GM23338 (cell line): ENCODE measurements around the gene PARVB. TPM values are rescaled to one million over a fixed set of nuclear protein-coding genes. Genes with fewer than 3 reads are reported as not detected.

ENCODE experiments used
- ATAC-seq: fragments of 200-7000 bp; cut with Tn5 transposase; 3 replicates; pipeline ENCODE4 v1.9.1; 2020
- DNase-seq: peaks from one replicate; pipeline ENCODE4 v3.0.0-alpha.2; 2015; ENCODE audit warnings: low spot score
- H2AFZ ChIP-seq: fragments of 200-600 bp; sonication (generic); 2 replicates; pipeline ENCODE4 v1.8.0; 2016; ENCODE audit warnings: antibody characterized with exemption, mild to moderate bottlenecking, moderate library complexity
- H3F3A ChIP-seq: fragments of 200-600 bp; sonication (generic); replicated peaks from 2 replicates; pipeline ENCODE4 v1.8.0; 2017; ENCODE audit warnings: antibody characterized with exemption, mixed run types, low read depth
- H3K27ac ChIP-seq: fragments of 200-600 bp; sonication (generic); 2 replicates; pipeline ENCODE4 v1.6.1; 2016; ENCODE audit warnings: low read depth
- H3K27me3 ChIP-seq: fragments of 200-600 bp; sonication (generic); 2 replicates; pipeline ENCODE4 v1.8.0; 2016; ENCODE audit warnings: mild to moderate bottlenecking, mixed run types, moderate library complexity; ENCODE audit not compliant: insufficient read depth
- H3K36me3 ChIP-seq: fragments of 200-600 bp; sonication (generic); 2 replicates; pipeline ENCODE4 v1.8.0; 2016; ENCODE audit warnings: mild to moderate bottlenecking; ENCODE audit not compliant: insufficient read depth
- H3K4me1 ChIP-seq: fragments of 200-600 bp; sonication (generic); 2 replicates; pipeline ENCODE4 v1.8.0; 2016; ENCODE audit warnings: mild to moderate bottlenecking, moderate library complexity; ENCODE audit not compliant: insufficient read depth
- H3K4me2 ChIP-seq: fragments of 200-600 bp; sonication (generic); 2 replicates; pipeline ENCODE4 v1.7.1; 2017; ENCODE audit warnings: mixed run types
- H3K4me3 ChIP-seq: fragments of 200-600 bp; sonication (generic); 2 replicates; pipeline ENCODE4 v1.6.1; 2016; ENCODE audit warnings: mixed run types
- H3K79me2 ChIP-seq: fragments of 200-600 bp; sonication (generic); replicated peaks from 2 replicates; pipeline ENCODE4 v1.8.0; 2017; ENCODE audit warnings: mild to moderate bottlenecking; ENCODE audit not compliant: insufficient read depth
- H3K9me2 ChIP-seq: fragments of 200-600 bp; sonication (generic); 2 replicates; pipeline ENCODE4 v1.8.0; 2017; ENCODE audit not compliant: insufficient read depth
- H4K20me1 ChIP-seq: fragments of 200-600 bp; sonication (generic); replicated peaks from 2 replicates; pipeline ENCODE4 v1.8.0; 2017; ENCODE audit warnings: mild to moderate bottlenecking; ENCODE audit not compliant: insufficient read depth
- H3K27ac Mint-ChIP-seq: 2 replicates; pipeline ENCODE4 v1.8.0; 2020; ENCODE audit warnings: inconsistent platforms, mild to moderate bottlenecking, moderate library complexity, mixed read lengths
- H3K27me3 Mint-ChIP-seq: 3 replicates; pipeline ENCODE4 v1.8.0; 2022; ENCODE audit warnings: low read depth, mild to moderate bottlenecking, moderate library complexity, mixed read lengths, inconsistent platforms; ENCODE audit not compliant: insufficient read depth, poor library complexity
- H3K36me3 Mint-ChIP-seq: 3 replicates; pipeline ENCODE4 v1.8.0; 2021; ENCODE audit warnings: low read depth, mild to moderate bottlenecking, inconsistent platforms, moderate library complexity, mixed read lengths
- H3K4me1 Mint-ChIP-seq: 3 replicates; pipeline ENCODE4 v1.8.0; 2020; ENCODE audit warnings: mild to moderate bottlenecking, inconsistent platforms, mixed read lengths
- H3K4me3 Mint-ChIP-seq: 3 replicates; pipeline ENCODE4 v1.8.0; 2021; ENCODE audit warnings: moderate library complexity, mild to moderate bottlenecking, inconsistent platforms, mixed read lengths
- H3K9me3 Mint-ChIP-seq: 3 replicates; pipeline ENCODE4 v1.8.0; 2020; ENCODE audit warnings: moderate library complexity, mild to moderate bottlenecking, inconsistent platforms, mixed read lengths
- CREB1 ChIP-seq: fragments of 250-450 bp; sonication (Bioruptor Pico); IDR thresholded peaks from 2 replicates; pipeline ENCODE4 v1.5.0; 2020; ENCODE audit warnings: low read depth, mild to moderate bottlenecking, moderate library complexity
- JUNB ChIP-seq: IDR thresholded peaks from one replicate; pipeline ENCODE4 v1.6.1; 2016; ENCODE audit warnings: antibody characterized with exemption; ENCODE audit not compliant: unreplicated experiment
- NANOG ChIP-seq: IDR thresholded peaks from 2 replicates; pipeline ENCODE4 v1.6.1; 2016; ENCODE audit warnings: antibody characterized with exemption, borderline replicate concordance
- POLR2AphosphoS5 ChIP-seq: IDR thresholded peaks from 2 replicates; pipeline ENCODE4 v1.6.1; 2016; ENCODE audit warnings: antibody characterized with exemption, low read depth
- STAT1 ChIP-seq: IDR thresholded peaks from one replicate; pipeline ENCODE4 v1.6.1; 2016; ENCODE audit warnings: antibody characterized with exemption; ENCODE audit not compliant: unreplicated experiment
- ZNF114 ChIP-seq: fragments of 250-450 bp; sonication (Bioruptor Pico); IDR thresholded peaks from 2 replicates; pipeline ENCODE4 v1.5.0; 2020; ENCODE audit warnings: mild to moderate bottlenecking, moderate library complexity
- ZNF331 ChIP-seq: fragments of 250-450 bp; sonication (Bioruptor Pico); IDR thresholded peaks from 2 replicates; pipeline ENCODE4 v1.5.0; 2020; ENCODE audit warnings: low read depth, mild to moderate bottlenecking, moderate library complexity
- polyA plus RNA-seq: library from polyadenylated mRNA; unstranded; fragments of >200 nt; fragmentation: Nextera tagmentation; extraction: Ambion mirVana; gene quantifications from 2 replicates; pipeline ENCODE4 v1.2.1, GENCODE V29; 2016
- total RNA-seq: library from RNA; depleted of rRNA; stranded (reverse); fragments of >200 nt; shearing (Covaris generic); gene quantifications from 2 replicates; pipeline ENCODE4 v1.2.3, GENCODE V29; 2014
- TF ChIP-seq, protein P1 (sequence below): fragments of 250-450 bp; sonication (Bioruptor Pico); IDR thresholded peaks from 2 replicates; pipeline ENCODE4 v1.5.0; 2020; ENCODE audit warnings: mild to moderate bottlenecking, moderate library complexity
- TF ChIP-seq, protein P2 (sequence below), 2 experiments: fragments of 200-600 bp in 1 of 2; sonication (generic) in 1 of 2; conservative IDR thresholded peaks; 2 replicates each; pipeline versions ENCODE4 v1.5.1 to v1.6.1; 2016 to 2017; ENCODE audit warnings: antibody characterized with exemption in 2 of 2, low read depth in 2 of 2, mild to moderate bottlenecking in 2 of 2, moderate library complexity in 1 of 2
- TF ChIP-seq, protein P3 (sequence below): IDR thresholded peaks from one replicate; pipeline ENCODE4 v1.6.1; 2018; ENCODE audit warnings: antibody characterized with exemption; ENCODE audit not compliant: unreplicated experiment

Gene PARVB
- total and polyA plus RNA-seq, 2 experiments from 2014 or later = 4.3 to 7.7 TPM

DNA sequence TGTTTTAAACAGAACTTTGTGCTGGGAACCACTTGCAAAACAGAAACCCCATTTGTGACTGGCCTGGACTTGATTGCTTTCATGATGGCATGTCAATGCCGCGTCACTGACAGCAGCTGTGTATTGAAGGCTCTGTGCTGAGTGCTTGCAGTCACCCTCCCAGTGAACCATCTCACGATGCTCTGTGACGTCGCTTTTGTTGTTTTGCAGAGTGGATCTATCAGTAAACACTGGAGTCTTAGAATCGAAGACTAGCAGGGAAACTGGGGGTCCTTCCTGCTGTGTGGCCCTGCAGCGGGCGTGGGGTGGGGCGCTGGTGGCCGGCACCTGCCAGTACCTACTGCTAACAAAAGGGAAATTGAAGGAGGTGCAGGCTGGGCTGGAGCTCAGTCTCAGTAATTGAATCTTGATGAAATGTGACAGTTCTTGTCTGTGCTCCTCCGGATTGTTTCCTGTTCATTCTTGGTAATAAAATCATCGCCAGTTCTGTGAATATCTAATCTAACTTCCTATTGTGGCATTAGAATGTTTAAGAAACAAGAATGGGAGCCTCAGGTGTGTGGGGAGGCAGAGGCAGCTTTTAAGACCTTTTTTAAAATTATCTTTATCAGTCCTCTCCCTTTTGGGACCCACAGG lies 106.1 kb downstream of the PARVB start:
- Mint-ChIP-seq H3K36me3 (peaks cover 29% of the 10 kb centered on the region), H3K9me3 (peaks cover 31% of the 10 kb centered on the region), H3K4me1 (peaks cover 20% of the 10 kb centered on the region), H3K4me3 (no peak overlapping the region), H3K27ac (no peak overlapping the region), H3K27me3 (peaks cover 12% of the 10 kb centered on the region)
- H3K27ac ChIP-seq = no peak overlapping the region
- H3K9me2 ChIP-seq = no peaks in the 10 kb centered on the region
- H3K79me2 ChIP-seq = no peaks in the 10 kb centered on the region
- DNase-seq = no peak
- no peak for TF ChIP-seq ZNF331 (CRISPR knock-in tag)
- TF ChIP-seq, protein P1, sequence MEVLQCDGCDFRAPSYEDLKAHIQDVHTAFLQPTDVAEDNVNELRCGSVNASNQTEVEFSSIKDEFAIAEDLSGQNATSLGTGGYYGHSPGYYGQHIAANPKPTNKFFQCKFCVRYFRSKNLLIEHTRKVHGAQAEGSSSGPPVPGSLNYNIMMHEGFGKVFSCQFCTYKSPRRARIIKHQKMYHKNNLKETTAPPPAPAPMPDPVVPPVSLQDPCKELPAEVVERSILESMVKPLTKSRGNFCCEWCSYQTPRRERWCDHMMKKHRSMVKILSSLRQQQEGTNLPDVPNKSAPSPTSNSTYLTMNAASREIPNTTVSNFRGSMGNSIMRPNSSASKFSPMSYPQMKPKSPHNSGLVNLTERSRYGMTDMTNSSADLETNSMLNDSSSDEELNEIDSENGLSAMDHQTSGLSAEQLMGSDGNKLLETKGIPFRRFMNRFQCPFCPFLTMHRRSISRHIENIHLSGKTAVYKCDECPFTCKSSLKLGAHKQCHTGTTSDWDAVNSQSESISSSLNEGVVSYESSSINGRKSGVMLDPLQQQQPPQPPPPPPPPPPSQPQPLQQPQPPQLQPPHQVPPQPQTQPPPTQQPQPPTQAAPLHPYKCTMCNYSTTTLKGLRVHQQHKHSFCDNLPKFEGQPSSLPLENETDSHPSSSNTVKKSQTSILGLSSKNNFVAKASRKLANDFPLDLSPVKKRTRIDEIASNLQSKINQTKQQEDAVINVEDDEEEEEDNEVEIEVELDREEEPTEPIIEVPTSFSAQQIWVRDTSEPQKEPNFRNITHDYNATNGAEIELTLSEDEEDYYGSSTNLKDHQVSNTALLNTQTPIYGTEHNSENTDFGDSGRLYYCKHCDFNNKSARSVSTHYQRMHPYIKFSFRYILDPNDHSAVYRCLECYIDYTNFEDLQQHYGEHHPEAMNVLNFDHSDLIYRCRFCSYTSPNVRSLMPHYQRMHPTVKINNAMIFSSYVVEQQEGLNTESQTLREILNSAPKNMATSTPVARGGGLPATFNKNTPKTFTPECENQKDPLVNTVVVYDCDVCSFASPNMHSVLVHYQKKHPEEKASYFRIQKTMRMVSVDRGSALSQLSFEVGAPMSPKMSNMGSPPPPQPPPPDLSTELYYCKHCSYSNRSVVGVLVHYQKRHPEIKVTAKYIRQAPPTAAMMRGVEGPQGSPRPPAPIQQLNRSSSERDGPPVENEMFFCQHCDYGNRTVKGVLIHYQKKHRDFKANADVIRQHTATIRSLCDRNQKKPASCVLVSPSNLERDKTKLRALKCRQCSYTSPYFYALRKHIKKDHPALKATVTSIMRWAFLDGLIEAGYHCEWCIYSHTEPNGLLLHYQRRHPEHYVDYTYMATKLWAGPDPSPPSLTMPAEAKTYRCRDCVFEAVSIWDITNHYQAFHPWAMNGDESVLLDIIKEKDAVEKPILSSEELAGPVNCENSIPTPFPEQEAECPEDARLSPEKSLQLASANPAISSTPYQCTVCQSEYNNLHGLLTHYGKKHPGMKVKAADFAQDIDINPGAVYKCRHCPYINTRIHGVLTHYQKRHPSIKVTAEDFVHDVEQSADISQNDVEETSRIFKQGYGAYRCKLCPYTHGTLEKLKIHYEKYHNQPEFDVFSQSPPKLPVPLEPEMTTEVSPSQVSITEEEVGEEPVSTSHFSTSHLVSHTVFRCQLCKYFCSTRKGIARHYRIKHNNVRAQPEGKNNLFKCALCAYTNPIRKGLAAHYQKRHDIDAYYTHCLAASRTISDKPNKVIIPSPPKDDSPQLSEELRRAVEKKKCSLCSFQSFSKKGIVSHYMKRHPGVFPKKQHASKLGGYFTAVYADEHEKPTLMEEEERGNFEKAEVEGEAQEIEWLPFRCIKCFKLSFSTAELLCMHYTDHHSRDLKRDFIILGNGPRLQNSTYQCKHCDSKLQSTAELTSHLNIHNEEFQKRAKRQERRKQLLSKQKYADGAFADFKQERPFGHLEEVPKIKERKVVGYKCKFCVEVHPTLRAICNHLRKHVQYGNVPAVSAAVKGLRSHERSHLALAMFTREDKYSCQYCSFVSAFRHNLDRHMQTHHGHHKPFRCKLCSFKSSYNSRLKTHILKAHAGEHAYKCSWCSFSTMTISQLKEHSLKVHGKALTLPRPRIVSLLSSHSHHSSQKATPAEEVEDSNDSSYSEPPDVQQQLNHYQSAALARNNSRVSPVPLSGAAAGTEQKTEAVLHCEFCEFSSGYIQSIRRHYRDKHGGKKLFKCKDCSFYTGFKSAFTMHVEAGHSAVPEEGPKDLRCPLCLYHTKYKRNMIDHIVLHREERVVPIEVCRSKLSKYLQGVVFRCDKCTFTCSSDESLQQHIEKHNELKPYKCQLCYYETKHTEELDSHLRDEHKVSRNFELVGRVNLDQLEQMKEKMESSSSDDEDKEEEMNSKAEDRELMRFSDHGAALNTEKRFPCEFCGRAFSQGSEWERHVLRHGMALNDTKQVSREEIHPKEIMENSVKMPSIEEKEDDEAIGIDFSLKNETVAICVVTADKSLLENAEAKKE = no peak
- TF ChIP-seq STAT1 = no peak
- no peak for TF ChIP-seq JUNB
- no peak for TF ChIP-seq ZNF114
- TF ChIP-seq, protein P2, sequence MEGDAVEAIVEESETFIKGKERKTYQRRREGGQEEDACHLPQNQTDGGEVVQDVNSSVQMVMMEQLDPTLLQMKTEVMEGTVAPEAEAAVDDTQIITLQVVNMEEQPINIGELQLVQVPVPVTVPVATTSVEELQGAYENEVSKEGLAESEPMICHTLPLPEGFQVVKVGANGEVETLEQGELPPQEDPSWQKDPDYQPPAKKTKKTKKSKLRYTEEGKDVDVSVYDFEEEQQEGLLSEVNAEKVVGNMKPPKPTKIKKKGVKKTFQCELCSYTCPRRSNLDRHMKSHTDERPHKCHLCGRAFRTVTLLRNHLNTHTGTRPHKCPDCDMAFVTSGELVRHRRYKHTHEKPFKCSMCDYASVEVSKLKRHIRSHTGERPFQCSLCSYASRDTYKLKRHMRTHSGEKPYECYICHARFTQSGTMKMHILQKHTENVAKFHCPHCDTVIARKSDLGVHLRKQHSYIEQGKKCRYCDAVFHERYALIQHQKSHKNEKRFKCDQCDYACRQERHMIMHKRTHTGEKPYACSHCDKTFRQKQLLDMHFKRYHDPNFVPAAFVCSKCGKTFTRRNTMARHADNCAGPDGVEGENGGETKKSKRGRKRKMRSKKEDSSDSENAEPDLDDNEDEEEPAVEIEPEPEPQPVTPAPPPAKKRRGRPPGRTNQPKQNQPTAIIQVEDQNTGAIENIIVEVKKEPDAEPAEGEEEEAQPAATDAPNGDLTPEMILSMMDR (conservative IDR thresholded peaks at IDR 0.05; ENCODE audit: low read depth in 2 of 2) = no peak
- TF ChIP-seq, protein P3, sequence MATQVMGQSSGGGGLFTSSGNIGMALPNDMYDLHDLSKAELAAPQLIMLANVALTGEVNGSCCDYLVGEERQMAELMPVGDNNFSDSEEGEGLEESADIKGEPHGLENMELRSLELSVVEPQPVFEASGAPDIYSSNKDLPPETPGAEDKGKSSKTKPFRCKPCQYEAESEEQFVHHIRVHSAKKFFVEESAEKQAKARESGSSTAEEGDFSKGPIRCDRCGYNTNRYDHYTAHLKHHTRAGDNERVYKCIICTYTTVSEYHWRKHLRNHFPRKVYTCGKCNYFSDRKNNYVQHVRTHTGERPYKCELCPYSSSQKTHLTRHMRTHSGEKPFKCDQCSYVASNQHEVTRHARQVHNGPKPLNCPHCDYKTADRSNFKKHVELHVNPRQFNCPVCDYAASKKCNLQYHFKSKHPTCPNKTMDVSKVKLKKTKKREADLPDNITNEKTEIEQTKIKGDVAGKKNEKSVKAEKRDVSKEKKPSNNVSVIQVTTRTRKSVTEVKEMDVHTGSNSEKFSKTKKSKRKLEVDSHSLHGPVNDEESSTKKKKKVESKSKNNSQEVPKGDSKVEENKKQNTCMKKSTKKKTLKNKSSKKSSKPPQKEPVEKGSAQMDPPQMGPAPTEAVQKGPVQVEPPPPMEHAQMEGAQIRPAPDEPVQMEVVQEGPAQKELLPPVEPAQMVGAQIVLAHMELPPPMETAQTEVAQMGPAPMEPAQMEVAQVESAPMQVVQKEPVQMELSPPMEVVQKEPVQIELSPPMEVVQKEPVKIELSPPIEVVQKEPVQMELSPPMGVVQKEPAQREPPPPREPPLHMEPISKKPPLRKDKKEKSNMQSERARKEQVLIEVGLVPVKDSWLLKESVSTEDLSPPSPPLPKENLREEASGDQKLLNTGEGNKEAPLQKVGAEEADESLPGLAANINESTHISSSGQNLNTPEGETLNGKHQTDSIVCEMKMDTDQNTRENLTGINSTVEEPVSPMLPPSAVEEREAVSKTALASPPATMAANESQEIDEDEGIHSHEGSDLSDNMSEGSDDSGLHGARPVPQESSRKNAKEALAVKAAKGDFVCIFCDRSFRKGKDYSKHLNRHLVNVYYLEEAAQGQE = no peak
- no peak for TF ChIP-seq POLR2AphosphoS5
- TF ChIP-seq NANOG = no peak
- TF ChIP-seq CREB1 (CRISPR knock-in tag) = no peak
- no peaks in the 10 kb centered on the region for H3F3A ChIP-seq
- H3K4me1 ChIP-seq = peaks cover 8% of the 10 kb centered on the region
- no peak overlapping the region for H3K4me3 ChIP-seq
- no peak overlapping the region for H3K4me2 ChIP-seq
- H3K36me3 ChIP-seq = no peaks in the 10 kb centered on the region
- no peaks in the 10 kb centered on the region for H4K20me1 ChIP-seq
- ATAC-seq = no peak
- H3K27me3 ChIP-seq = no peaks in the 10 kb centered on the region
- no peak overlapping the region for H2AFZ ChIP-seq
